Measurements from ENCODE around the gene THAP11.

GRCh38 chr16:67881621-67882161, 39.6 kb downstream of the THAP11 start:
- TF ChIP-seq POLR2AphosphoS5 (IDR thresholded peaks at IDR 0.05; ENCODE audit: low read depth, low read length) (no peak), NRF1 (IDR thresholded peaks at IDR 0.05; ENCODE audit: low read depth, low read length) (no peak), CTCF (IDR thresholded peaks at IDR 0.05) (no peak), MAX (IDR thresholded peaks at IDR 0.05; ENCODE audit: low read depth) (no peak), USF1 (IDR thresholded peaks at IDR 0.05; ENCODE audit: borderline replicate concordance, low read depth) (no peak), RCOR1 (IDR thresholded peaks at IDR 0.05; ENCODE audit: low read length) (no peak), TAF1 (IDR thresholded peaks at IDR 0.05; ENCODE audit: borderline replicate concordance, low read depth, low read length) (no peak), EP300 (IDR thresholded peaks at IDR 0.05; ENCODE audit: borderline replicate concordance in 1 of 2, low read depth in 1 of 2, low read length in 1 of 2) (no peak), MEF2A (IDR thresholded peaks at IDR 0.05; ENCODE audit: borderline replicate concordance, low read depth) (no peak), FOXM1 (IDR thresholded peaks at IDR 0.05; ENCODE audit: low read depth) (no peak)
